Measurements from ENCODE around the gene ZNF516. TPM values are rescaled to one million over a fixed set of nuclear protein-coding genes. Genes with fewer than 3 reads are reported as not detected.
A peak's percentile ranks its signal among the peaks of the same experiment; 100 is the strongest.

The ZNF516 gene
- total and polyA plus RNA-seq, 2 of the 4 experiments (the other 2 are of a cell fraction): 7.9 to 16.9 TPM

DNA sequence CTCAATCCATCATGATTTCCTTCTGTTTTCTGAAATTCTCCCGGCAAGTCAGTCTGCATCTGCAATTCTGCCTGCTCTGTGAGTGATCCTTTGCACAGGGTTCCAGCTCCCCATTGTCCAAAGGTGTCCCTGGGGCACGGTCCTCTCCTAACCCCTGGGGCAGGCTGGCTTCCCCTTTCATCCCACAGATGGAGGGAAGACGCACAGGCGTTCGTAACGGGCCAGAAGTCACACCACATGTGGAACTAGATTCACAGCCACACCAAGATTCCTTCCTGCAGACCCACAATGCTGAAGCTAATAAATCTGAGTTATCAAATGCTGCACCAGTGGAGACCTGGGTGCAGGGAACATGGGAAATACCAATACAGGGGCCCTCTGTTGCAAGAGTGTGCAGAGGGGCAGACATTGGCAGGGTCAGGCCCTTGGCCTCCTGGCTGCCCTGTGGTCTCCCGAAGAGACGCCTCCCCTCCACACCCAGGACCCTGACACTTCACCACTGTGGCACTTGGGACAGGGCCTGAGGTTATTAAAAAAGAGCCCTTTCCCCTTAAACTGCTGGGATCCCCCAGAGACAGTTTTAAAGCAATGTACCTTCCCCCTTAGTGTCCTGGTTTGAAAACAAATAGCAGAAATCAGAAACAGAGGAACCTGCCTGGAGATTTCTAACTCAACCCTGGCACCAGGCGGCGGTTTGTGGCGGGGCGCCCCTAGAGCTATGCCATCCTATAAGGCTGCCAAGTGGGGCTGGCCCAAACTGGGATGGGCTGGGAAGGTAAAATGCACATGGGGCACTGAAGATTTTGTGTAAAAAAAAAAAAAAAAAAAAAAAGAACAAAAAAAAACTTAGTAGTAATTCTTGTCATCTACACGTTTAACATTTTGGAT is 15.4 kb downstream of the ZNF516 start:
- no peak overlapping the region for H3K14ac ChIP-seq (replicated peaks; ENCODE audit: low read depth, low read length)
- H4K20me1 ChIP-seq (ENCODE audit: insufficient read depth, low read length): peaks cover 41% of the 10 kb centered on the region
- H2BK5ac ChIP-seq (ENCODE audit: low read depth, low read length, poor library complexity, severe bottlenecking): no peak overlapping the region
- peaks cover 22% of the 10 kb centered on the region for H3K4me1 ChIP-seq (ENCODE audit: control insufficient read depth, insufficient read depth, low read length)
- no peaks in the 10 kb centered on the region for H3K27me3 ChIP-seq (ENCODE audit: control insufficient read depth, insufficient read depth, low read length)
- no peak overlapping the region for H2AK9ac ChIP-seq (replicated peaks; ENCODE audit: low read depth, low read length, poor library complexity)
- ATAC-seq (ENCODE audit: low read depth) (no peak), DNase-seq (no peak)
- no peak overlapping the region for H3K4me3 ChIP-seq (ENCODE audit: insufficient read depth, low read depth, low read length)
- TF ChIP-seq FOS (IDR thresholded peaks at IDR 0.05; ENCODE audit: low read depth, low read length): no peak
- no peak for TF ChIP-seq MXI1 (IDR thresholded peaks at IDR 0.05; ENCODE audit: borderline replicate concordance, low read depth, low read length)
- TF ChIP-seq RAD21 (IDR thresholded peaks at IDR 0.05; ENCODE audit: low read length): no peak
- no peak for TF ChIP-seq NFE2L2 (IDR thresholded peaks at IDR 0.05; ENCODE audit: low read depth, low read length)
- TF ChIP-seq POLR2A (IDR thresholded peaks at IDR 0.05; ENCODE audit: low read depth, low read length): no peak
- TF ChIP-seq, protein P1, sequence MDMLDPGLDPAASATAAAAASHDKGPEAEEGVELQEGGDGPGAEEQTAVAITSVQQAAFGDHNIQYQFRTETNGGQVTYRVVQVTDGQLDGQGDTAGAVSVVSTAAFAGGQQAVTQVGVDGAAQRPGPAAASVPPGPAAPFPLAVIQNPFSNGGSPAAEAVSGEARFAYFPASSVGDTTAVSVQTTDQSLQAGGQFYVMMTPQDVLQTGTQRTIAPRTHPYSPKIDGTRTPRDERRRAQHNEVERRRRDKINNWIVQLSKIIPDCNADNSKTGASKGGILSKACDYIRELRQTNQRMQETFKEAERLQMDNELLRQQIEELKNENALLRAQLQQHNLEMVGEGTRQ (IDR thresholded peaks at IDR 0.05; ENCODE audit: low read depth, low read length): no peak
- TF ChIP-seq SMC3 (IDR thresholded peaks at IDR 0.05; ENCODE audit: low read depth, low read length): no peak
- TF ChIP-seq RCOR1 (IDR thresholded peaks at IDR 0.05; ENCODE audit: insufficient replicate concordance, low read length): no peak
- TF ChIP-seq, protein P2, sequence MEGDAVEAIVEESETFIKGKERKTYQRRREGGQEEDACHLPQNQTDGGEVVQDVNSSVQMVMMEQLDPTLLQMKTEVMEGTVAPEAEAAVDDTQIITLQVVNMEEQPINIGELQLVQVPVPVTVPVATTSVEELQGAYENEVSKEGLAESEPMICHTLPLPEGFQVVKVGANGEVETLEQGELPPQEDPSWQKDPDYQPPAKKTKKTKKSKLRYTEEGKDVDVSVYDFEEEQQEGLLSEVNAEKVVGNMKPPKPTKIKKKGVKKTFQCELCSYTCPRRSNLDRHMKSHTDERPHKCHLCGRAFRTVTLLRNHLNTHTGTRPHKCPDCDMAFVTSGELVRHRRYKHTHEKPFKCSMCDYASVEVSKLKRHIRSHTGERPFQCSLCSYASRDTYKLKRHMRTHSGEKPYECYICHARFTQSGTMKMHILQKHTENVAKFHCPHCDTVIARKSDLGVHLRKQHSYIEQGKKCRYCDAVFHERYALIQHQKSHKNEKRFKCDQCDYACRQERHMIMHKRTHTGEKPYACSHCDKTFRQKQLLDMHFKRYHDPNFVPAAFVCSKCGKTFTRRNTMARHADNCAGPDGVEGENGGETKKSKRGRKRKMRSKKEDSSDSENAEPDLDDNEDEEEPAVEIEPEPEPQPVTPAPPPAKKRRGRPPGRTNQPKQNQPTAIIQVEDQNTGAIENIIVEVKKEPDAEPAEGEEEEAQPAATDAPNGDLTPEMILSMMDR (conservative IDR thresholded peaks at IDR 0.05; ENCODE audit: low read depth, low read length): no peak
- no peak for TF ChIP-seq MAFK (IDR thresholded peaks at IDR 0.05; ENCODE audit: low read depth, low read length)
- no peak for TF ChIP-seq BHLHE40 (IDR thresholded peaks at IDR 0.05; ENCODE audit: low read depth, low read length)
- TF ChIP-seq CHD1 (IDR thresholded peaks at IDR 0.05; ENCODE audit: low read depth, low read length): no peak
- no peak for TF ChIP-seq MAZ (IDR thresholded peaks at IDR 0.05; ENCODE audit: borderline replicate concordance, low read depth, low read length)
- TF ChIP-seq CEBPB (IDR thresholded peaks at IDR 0.05; ENCODE audit: low read depth, low read length): no peak
- no peak for TF ChIP-seq RFX5 (IDR thresholded peaks at IDR 0.05; ENCODE audit: low read depth, low read length)
- H3K9ac ChIP-seq (ENCODE audit: low read depth, low read length): no peak overlapping the region
- 81% methylated on average over 2 of the region's 13 CpGs; no CpG with 5 or more reads in 1 of the 2 experiments for WGBS, 2 experiments (ENCODE audit: extremely low coverage in 2 of 2, insufficient read length in 1 of 2)
- H2BK120ac ChIP-seq (ENCODE audit: low read depth, low read length): no peak overlapping the region
- no peak overlapping the region for H2AK5ac ChIP-seq (ENCODE audit: low read depth, low read length)
- intact Hi-C loops (cut with micrococcal nuclease): no loop called here
- H3K27ac ChIP-seq (ENCODE audit: insufficient read depth, low read length): no peak overlapping the region
- no peak overlapping the region for H4K8ac ChIP-seq (ENCODE audit: low read depth in 2 of 2, low read length in 2 of 2)
- no TSS peak for BruUV-seq (replicated peaks)
- no peak overlapping the region for H3K56ac ChIP-seq (ENCODE audit: extremely low read depth, insufficient read depth, low read length)
- no peak overlapping the region for H4K91ac ChIP-seq (ENCODE audit: insufficient read depth, low read depth, low read length)
- no peak overlapping the region for H2BK20ac ChIP-seq (ENCODE audit: low read depth, low read length)
- H3K9me3 ChIP-seq (ENCODE audit: control insufficient read depth, insufficient read depth, low read length): no peaks in the 10 kb centered on the region
- H2BK15ac ChIP-seq (ENCODE audit: low read depth, low read length): no peak overlapping the region
- no peak overlapping the region for H3K23ac ChIP-seq (ENCODE audit: low read depth, low read length)
- no peak overlapping the region for H3K4me2 ChIP-seq (ENCODE audit: low read depth, low read length)
- dilution Hi-C loops (cut with HindIII; ENCODE audit: low sequenced_read_pairs, unreplicated experiment): no loop called here
- ChIA-PET CTCF (no interaction called here), POLR2A (ENCODE audit: unreplicated experiment) (no interaction called here)
- in situ Hi-C loops (cut with MboI; ENCODE audit: low sequenced_read_pairs): no loop called here
- peaks cover 17% of the 10 kb centered on the region for H3K9me1 ChIP-seq (ENCODE audit: insufficient read depth, low read length)
- H3K4ac ChIP-seq (ENCODE audit: low read depth, low read length): peak overlapping the region; percentile 36; the same call in 1 of the 2 replicates
- peaks cover 22 to 70% of the 10 kb centered on the region in 2 experiments for H3K79me1 ChIP-seq (ENCODE audit: low read depth in 1 of 2, low read length in 2 of 2)
- H2AFZ ChIP-seq (replicated peaks; ENCODE audit: low read length, poor library complexity): no peak overlapping the region
- H3K36me3 ChIP-seq (ENCODE audit: control insufficient read depth, insufficient read depth, low read length): peaks cover 7% of the 10 kb centered on the region; the same call in 1 of the 2 replicates
- no peak overlapping the region for H3K18ac ChIP-seq (ENCODE audit: low read depth, low read length)
- H4K5ac ChIP-seq (ENCODE audit: low read depth, low read length): no peak overlapping the region
